Lung (tissue), 12 donors: ENCODE data around the gene CPPED1. TPM values are rescaled to one million over a fixed set of nuclear protein-coding genes. Genes with fewer than 3 reads are reported as not detected.

Experiments used
- ATAC-seq: fragments of 200-7000 bp; cut with Tn5 transposase; one replicate; pipeline ENCODE4 v1.9.1; 2020; ENCODE audit warnings: moderate number of reproducible peaks; ENCODE audit not compliant: insufficient read depth, low FRiP score
- DNase-seq, 3 donors: peaks; one replicate each; pipeline ENCODE4 v3.0.0-alpha.2; 2013 to 2017
- H3K27ac ChIP-seq, 2 donors: one replicate each; pipeline ENCODE4 v1.5.1; 2013; ENCODE audit warnings: mild to moderate bottlenecking in 2 of 2, moderate library complexity in 2 of 2, control low read depth in 1 of 2, inconsistent platforms in 1 of 2, low read depth in 1 of 2, low read length in 1 of 2
- H3K27me3 ChIP-seq, 3 donors: one replicate each; pipeline ENCODE4 v1.5.1; 2013; ENCODE audit warnings: low read length in 2 of 3; ENCODE audit not compliant: control insufficient read depth in 3 of 3, insufficient read depth in 3 of 3
- H3K36me3 ChIP-seq, 4 donors: one replicate each; pipeline ENCODE4 v1.5.1; 2013; ENCODE audit warnings: low read length in 4 of 4, mild to moderate bottlenecking in 1 of 4, moderate library complexity in 1 of 4; ENCODE audit not compliant: control insufficient read depth in 4 of 4, insufficient read depth in 4 of 4
- H3K4me1 ChIP-seq, 5 donors: one replicate each; pipeline ENCODE4 v1.5.1; 2013; ENCODE audit warnings: low read length in 5 of 5, mild to moderate bottlenecking in 2 of 5, moderate library complexity in 1 of 5; ENCODE audit not compliant: control insufficient read depth in 5 of 5, insufficient read depth in 5 of 5
- H3K4me3 ChIP-seq: one replicate; pipeline ENCODE4 v1.5.1; 2013; ENCODE audit warnings: mild to moderate bottlenecking, control low read depth, moderate library complexity
- H3K9ac ChIP-seq, 2 donors: one replicate each; pipeline ENCODE4 v1.5.1; 2013; ENCODE audit warnings: low read length in 2 of 2, control low read depth in 1 of 2; ENCODE audit not compliant: insufficient read depth in 1 of 2
- H3K9me3 ChIP-seq, 4 donors: one replicate each; pipeline ENCODE4 v1.5.1; 2013; ENCODE audit warnings: low read length in 3 of 4, mild to moderate bottlenecking in 1 of 4, moderate library complexity in 1 of 4; ENCODE audit not compliant: control insufficient read depth in 4 of 4, insufficient read depth in 3 of 4
- WGBS, 2 donors: extraction: QIAGEN DNeasy Blood & Tissue Kit; methylation state at CpG; one replicate each; pipeline ENCODE4 v1.1.7; 2013; 5-methylcytosine and 5-hydroxymethylcytosine counted together
- polyA plus RNA-seq, 2 donors: library from polyadenylated mRNA; stranded (reverse); fragments of 200-250 nt; gene quantifications; one replicate each; pipeline ENCODE4 v1.2.1, GENCODE V29; 2013
- total RNA-seq, 2 donors: library from RNA; depleted of rRNA in 1 of 2; stranded (reverse); fragments of >200 nt in 1 of 2; gene quantifications; one replicate each; pipeline ENCODE4 v1.2.1, GENCODE V29; 2014 to 2021
- TF ChIP-seq, protein P1 (sequence below): IDR thresholded peaks from 2 replicates; pipeline ENCODE4 v1.5.1; 2012; ENCODE audit warnings: mild to moderate bottlenecking; ENCODE audit errors: control extremely low read depth, extremely low read depth
- donor health status: control.
- donor health status: control.
- donor health status: Bipolar disorder and iron deficiency.
- donor health status: healthy.
- donor health status: DM: yes; HTN: yes; CAD: no.

The CPPED1 gene
- total and polyA plus RNA-seq, 4 donors, result 9.8 to 32.5 (median 14.2) TPM

DNA sequence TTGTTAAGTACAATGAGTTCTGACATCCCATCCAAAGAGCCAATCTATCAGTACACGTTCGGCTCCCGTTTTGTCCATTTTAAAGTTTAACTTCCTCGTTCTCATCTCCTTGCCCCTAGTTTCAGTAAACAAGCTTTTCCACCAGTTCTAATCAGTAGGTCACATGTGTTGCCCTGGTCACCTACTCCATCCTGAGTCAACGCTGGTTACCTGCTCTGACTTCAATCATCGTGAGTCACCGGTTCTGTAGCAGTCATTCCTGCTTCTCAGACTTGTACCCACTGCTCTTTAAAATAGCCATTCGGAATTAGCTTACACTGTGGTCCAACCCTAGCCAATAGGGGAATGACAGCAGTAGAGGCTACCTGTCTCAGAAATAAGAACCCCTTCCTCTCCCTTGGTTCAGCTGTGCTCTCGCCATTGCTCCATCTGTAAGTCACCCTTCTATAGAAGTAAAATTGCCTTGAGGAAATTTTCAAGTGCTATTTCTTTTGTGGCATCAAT is 191.0 kb downstream of the CPPED1 start:
- H3K27ac ChIP-seq, result no peak overlapping the region
- DNase-seq, result no peak
- H3K4me1 ChIP-seq, result no peaks in the 10 kb centered on the region
- TF ChIP-seq, protein P1, sequence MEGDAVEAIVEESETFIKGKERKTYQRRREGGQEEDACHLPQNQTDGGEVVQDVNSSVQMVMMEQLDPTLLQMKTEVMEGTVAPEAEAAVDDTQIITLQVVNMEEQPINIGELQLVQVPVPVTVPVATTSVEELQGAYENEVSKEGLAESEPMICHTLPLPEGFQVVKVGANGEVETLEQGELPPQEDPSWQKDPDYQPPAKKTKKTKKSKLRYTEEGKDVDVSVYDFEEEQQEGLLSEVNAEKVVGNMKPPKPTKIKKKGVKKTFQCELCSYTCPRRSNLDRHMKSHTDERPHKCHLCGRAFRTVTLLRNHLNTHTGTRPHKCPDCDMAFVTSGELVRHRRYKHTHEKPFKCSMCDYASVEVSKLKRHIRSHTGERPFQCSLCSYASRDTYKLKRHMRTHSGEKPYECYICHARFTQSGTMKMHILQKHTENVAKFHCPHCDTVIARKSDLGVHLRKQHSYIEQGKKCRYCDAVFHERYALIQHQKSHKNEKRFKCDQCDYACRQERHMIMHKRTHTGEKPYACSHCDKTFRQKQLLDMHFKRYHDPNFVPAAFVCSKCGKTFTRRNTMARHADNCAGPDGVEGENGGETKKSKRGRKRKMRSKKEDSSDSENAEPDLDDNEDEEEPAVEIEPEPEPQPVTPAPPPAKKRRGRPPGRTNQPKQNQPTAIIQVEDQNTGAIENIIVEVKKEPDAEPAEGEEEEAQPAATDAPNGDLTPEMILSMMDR, result no peak
- no peak overlapping the region for H3K9ac ChIP-seq
- 63 to 73% methylated on average over 9 of the region's 9 CpGs for WGBS, 2 donors
- H3K27me3 ChIP-seq, result peaks cover 0 to 7% (median 0%) of the 10 kb centered on the region in 3 donors
- H3K36me3 ChIP-seq, result no peaks in the 10 kb centered on the region
- peaks cover 0 to 3% (median 0%) of the 10 kb centered on the region in 4 donors for H3K9me3 ChIP-seq
- no peak for ATAC-seq
- H3K4me3 ChIP-seq, result no peak overlapping the region

GRCh38 chr16:12611916-12612597 is 191.6 kb downstream of the CPPED1 start:
- Histone ChIP-seq H3K9me3 (peaks cover 0 to 3% (median 0%) of the 10 kb centered on the region in 4 donors), H3K36me3 (no peaks in the 10 kb centered on the region), H3K27me3 (peaks cover 0 to 7% (median 0%) of the 10 kb centered on the region in 3 donors), H3K4me1 (no peaks in the 10 kb centered on the region), H3K9ac (no peak overlapping the region), H3K27ac (no peak overlapping the region), H3K4me3 (no peak overlapping the region)
- no peak for DNase-seq
- 88 to 93% methylated on average over 10 of the region's 10 CpGs for whole genome bisulfite sequencing, 2 donors
- ATAC-seq, result no peak
- TF ChIP-seq, protein P1, result no peak

GRCh38 chr16:12611006-12611477 is 192.6 kb downstream of the CPPED1 start:
- no peak overlapping the region for H3K4me3 ChIP-seq
- no peaks in the 10 kb centered on the region for H3K36me3 ChIP-seq
- ATAC-seq (no peak), DNase-seq (no peak)
- H3K9me3 ChIP-seq, result peaks cover 0 to 3% (median 0%) of the 10 kb centered on the region in 4 donors
- TF ChIP-seq, protein P1, result no peak
- H3K27ac ChIP-seq, result no peak overlapping the region
- 67 to 88% methylated on average over 4 of the region's 4 CpGs for WGBS, 2 donors
- peaks cover 0 to 7% (median 0%) of the 10 kb centered on the region in 3 donors for H3K27me3 ChIP-seq
- no peaks in the 10 kb centered on the region for H3K4me1 ChIP-seq
- no peak overlapping the region for H3K9ac ChIP-seq
